Activated CD8-positive, alpha-beta memory T cell treated with anti-CD3 and anti-CD28 coated beads, Interleukin-2, amount 50 U/mL, for 4 hours (primary cell): ENCODE measurements around the gene FAP.

Experiments
- DNase-seq: peaks from one replicate; pipeline ENCODE4 v3.0.0-alpha.2; 2020

The FAP gene

GRCh38 chr2:162184821-162185450, 58.3 kb downstream of the FAP start:
- DNase-seq = no peak

- DNase-seq = no peak
These were observed 58.9 kb downstream of the FAP start for GRCh38 chr2:162184359-162184758.

GRCh38 chr2:162182395-162182794, 60.9 kb downstream of the FAP start:
- DNase-seq = no peak

GRCh38 chr2:162177301-162177700, 65.9 kb downstream of the FAP start:
- no peak for DNase-seq

- DNase-seq = no peak
These were observed 67.5 kb downstream of the FAP start for GRCh38 chr2:162175714-162176113.

- no peak for DNase-seq
These were observed 68.5 kb downstream of the FAP start for GRCh38 chr2:162174746-162175145.

- no peak for DNase-seq
These were observed 70.4 kb downstream of the FAP start for GRCh38 chr2:162172802-162173370.

GRCh38 chr2:162166745-162167144, 76.5 kb downstream of the FAP start:
- DNase-seq = no peak

GRCh38 chr2:162166174-162166573, 77.1 kb downstream of the FAP start:
- no peak for DNase-seq

GRCh38 chr2:162164802-162165201, 78.4 kb downstream of the FAP start:
- no peak for DNase-seq

GRCh38 chr2:162159446-162159845, 83.8 kb downstream of the FAP start:
- no peak for DNase-seq

GRCh38 chr2:162156149-162156548, 87.1 kb downstream of the FAP start:
- DNase-seq = no peak

- no peak for DNase-seq
These were observed 88.2 kb downstream of the FAP start for GRCh38 chr2:162155093-162155492.

GRCh38 chr2:162153608-162154224, 89.5 kb downstream of the FAP start:
- DNase-seq = peak; percentile 57

- no peak for DNase-seq
These were observed 91.1 kb downstream of the FAP start, which contains the start of gene GCG for GRCh38 chr2:162152147-162152546. Gene GCG, minus strand, starts transcription at chr2:162152247. Its CDS starts 3,069 bp downstream, at chr2:162149178.

- no peak for DNase-seq
These were observed 93.3 kb downstream of the FAP start for GRCh38 chr2:162149940-162150339.

- no peak for DNase-seq
These were observed 93.8 kb downstream of the FAP start for GRCh38 chr2:162149466-162149865.

- no peak for DNase-seq
These were observed 94.3 kb downstream of the FAP start for GRCh38 chr2:162148956-162149355.

- DNase-seq = no peak
These were observed 99.3 kb downstream of the FAP start for GRCh38 chr2:162143969-162144368.

GRCh38 chr2:162138310-162138709, 104.9 kb downstream of the FAP start:
- DNase-seq = no peak

GRCh38 chr2:162127422-162127821, 115.8 kb downstream of the FAP start:
- no peak for DNase-seq

GRCh38 chr2:162126527-162126926, 116.7 kb downstream of the FAP start:
- DNase-seq = no peak

GRCh38 chr2:162126111-162126519, 117.1 kb downstream of the FAP start:
- DNase-seq = no peak

- no peak for DNase-seq
These were observed 118.1 kb downstream of the FAP start for GRCh38 chr2:162125138-162125537.
